GM13977 (cell line): ENCODE results near the gene TCN2.
A peak's percentile ranks its signal among the peaks of the same experiment; 100 is the strongest.

Experiments
- DNase-seq: peaks from one replicate; pipeline ENCODE4 v3.0.0; 2012; ENCODE audit warnings: low spot score
- in situ Hi-C: fragments of 300-500 bp; cut with MboI; formaldehyde crosslinking; loops from one replicate; pipeline ENCODE4 v1.12.0; 2022; ENCODE audit warnings: low sequenced_read_pairs, low pct_unique_long_range_greater_than_20kb, mixed read lengths, inconsistent platforms; ENCODE audit not compliant: unreplicated experiment
- TF ChIP-seq, protein P1 (sequence below): IDR thresholded peaks from 2 replicates; pipeline ENCODE4 v1.5.1; 2012; ENCODE audit warnings: mild to moderate bottlenecking, control low read depth; ENCODE audit not compliant: insufficient read depth; ENCODE audit errors: extremely low read depth, missing control alignments

The TCN2 gene

DNA sequence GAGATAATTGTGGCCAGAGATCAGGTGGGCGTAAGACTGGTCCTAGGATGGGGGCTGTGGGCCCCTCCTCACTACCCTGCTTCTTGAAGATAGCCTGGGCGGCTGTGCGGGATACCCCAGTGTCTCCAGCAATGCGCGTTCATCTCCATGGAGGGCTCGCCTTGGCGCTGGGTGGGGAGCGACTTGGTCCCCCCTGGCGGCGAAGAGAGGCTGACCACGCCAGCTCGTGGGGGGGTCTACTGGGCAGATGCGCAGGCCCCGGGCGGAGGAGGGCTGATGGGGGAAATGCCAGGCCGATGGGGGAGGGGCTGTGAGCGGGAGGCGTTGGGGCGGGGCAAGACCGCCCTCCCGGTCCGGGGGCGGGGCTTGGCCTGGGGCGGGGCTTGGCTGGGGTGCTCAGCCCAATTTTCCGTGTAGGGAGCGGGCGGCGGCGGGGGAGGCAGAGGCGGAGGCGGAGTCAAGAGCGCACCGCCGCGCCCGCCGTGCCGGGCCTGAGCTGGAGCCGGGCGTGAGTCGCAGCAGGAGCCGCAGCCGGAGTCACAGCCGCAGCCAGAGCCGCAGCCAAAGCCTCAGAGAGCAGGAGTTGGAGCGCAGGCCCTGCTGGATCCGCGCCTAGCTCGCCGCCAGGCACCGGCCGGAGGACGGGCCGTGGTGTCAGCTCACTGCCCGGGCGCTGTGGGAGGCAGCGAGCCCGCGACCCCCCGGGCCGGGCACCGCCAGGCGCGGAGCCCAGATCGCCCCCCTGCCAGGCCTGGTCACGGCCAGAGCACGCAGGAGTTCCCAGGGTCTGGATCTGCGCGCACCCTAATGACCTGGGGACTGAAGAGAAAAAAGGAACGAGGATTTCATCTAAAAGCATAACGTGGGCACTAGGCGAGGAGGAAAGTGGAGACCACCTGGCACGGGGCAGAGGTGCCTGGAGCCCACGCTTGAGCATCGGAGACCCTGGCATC lies 28.6 kb downstream of the TCN2 start, which contains the start of gene SLC35E4:
TSS of gene SLC35E4 (plus strand) at position 509 of the 953 bp plus-strand sequence. CDS start 670 bp downstream, outside the sequence.
- TF ChIP-seq, protein P1, sequence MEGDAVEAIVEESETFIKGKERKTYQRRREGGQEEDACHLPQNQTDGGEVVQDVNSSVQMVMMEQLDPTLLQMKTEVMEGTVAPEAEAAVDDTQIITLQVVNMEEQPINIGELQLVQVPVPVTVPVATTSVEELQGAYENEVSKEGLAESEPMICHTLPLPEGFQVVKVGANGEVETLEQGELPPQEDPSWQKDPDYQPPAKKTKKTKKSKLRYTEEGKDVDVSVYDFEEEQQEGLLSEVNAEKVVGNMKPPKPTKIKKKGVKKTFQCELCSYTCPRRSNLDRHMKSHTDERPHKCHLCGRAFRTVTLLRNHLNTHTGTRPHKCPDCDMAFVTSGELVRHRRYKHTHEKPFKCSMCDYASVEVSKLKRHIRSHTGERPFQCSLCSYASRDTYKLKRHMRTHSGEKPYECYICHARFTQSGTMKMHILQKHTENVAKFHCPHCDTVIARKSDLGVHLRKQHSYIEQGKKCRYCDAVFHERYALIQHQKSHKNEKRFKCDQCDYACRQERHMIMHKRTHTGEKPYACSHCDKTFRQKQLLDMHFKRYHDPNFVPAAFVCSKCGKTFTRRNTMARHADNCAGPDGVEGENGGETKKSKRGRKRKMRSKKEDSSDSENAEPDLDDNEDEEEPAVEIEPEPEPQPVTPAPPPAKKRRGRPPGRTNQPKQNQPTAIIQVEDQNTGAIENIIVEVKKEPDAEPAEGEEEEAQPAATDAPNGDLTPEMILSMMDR = peak; percentile 20
- in situ Hi-C loops = loop anchor here (5.0 to 25.0 kb wide), 2 partner anchors 122 to 252 kb away; no protein-coding TSS in a partner anchor
- peak; percentile 98 for DNase-seq

DNA sequence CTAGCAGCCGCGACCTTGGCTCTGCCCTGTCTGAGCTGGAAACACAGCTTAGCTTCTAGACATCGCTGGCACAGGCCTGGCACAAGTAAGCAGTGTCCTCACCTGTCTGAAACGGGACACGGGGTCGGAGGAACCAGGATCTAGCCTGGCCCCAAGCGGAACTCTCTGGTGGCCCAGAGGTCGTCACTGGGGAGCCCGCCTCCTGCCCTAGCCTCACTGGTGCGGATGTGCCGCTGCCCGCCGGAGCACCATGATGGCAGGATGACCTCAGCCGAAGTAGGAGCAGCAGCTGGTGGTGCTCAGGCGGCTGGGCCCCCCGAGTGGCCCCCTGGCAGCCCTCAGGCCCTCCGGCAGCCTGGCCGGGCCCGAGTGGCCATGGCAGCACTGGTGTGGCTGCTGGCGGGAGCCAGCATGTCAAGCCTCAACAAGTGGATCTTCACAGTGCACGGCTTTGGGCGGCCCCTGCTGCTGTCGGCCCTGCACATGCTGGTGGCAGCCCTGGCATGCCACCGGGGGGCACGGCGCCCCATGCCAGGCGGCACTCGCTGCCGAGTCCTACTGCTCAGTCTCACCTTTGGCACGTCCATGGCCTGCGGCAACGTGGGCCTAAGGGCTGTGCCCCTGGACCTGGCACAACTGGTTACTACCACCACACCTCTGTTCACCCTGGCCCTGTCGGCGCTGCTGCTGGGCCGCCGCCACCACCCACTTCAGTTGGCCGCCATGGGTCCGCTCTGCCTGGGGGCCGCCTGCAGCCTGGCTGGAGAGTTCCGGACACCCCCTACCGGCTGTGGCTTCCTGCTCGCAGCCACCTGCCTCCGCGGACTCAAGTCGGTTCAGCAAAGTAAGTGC lies 29.5 kb downstream of the TCN2 start:
- no peak for DNase-seq
- in situ Hi-C loops = loop anchor here (5.0 to 25.0 kb wide), 2 partner anchors 121 to 251 kb away; no protein-coding TSS in a partner anchor

DNA sequence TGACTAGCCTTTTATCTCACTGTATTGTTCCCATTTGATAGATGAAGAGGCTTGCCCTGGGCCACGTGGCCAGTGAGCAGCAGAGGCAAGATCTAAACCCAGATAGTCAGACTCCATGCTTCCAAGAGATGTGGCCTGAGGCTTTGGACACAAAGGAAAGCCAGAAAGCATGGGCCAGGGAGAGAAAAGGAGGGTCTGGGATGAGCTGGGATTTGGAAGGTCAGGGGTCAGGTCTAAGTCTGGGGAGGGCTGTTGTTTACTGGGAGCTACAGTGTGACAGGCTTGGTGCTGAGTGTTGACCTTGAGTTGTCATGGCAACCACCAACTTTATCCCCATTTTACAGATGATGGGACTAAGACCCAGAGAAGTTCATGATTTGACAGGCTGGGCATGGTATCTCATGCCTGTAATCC lies 30.7 kb downstream of the TCN2 start:
- TF ChIP-seq, protein P1 = no peak
- DNase-seq = no peak
- in situ Hi-C loops = loop anchor here (5.0 to 25.0 kb wide), 2 partner anchors 120 to 250 kb away; no protein-coding TSS in a partner anchor

More for the DNA sequence above, 29.5 kb downstream of the TCN2 start:
- TF ChIP-seq, protein P1 = no peak

DNA sequence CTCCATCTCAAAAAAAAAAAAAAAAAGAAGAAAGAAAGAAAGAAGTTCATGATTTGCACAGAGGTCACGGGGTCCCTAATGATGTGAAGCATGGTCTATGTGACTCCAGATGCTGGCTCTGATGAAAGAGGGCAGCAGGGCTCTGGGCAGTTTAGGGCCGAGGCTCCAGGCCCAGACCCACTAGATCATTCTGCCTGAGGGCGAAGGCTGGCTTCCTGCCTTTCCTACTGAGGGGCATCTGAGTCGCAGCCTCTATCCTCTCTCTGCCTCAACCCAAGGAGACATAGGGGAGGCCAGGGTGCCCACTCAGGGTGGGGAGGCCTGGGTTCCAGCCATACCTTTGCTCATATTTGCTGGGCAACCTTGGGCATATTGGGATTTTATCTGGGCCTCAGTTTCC lies 33.4 kb downstream of the TCN2 start:
- no peak for DNase-seq
- in situ Hi-C loops = loop anchor here (25.0 kb wide), 1 partner anchor 247 kb away; no protein-coding TSS in a partner anchor
- TF ChIP-seq, protein P1 = no peak

DNA sequence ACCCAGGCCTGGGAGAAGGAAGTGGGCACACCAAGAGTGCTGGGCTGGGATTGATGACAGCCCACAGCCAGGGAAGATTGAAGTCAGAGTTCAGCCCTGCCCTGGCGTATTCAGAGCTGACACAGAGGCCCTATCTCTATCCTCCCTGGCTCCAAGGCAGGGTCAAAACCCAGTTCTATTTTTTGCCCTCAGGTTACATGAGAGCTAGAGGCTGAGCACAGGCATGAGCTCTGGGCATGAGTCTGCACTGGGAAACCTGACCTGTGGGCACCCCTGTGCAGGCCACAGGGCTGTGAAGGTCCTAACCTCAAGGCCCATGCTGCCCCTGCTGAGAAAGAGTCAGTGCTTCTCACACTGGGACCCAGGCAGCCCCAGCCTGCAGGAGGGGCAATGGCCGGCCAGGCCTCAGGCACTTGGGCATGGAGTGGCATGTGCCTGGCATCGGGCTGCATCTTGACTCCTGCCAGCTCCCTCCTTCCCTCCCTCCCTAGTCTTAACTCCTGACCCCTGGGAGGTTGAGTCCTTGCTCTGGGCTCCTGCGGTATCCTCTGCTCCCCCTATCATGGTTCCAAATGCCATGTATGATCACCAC lies 34.0 kb downstream of the TCN2 start:
- TF ChIP-seq, protein P1 = no peak
- in situ Hi-C loops = loop anchor here (25.0 kb wide), 1 partner anchor 246 kb away; no protein-coding TSS in a partner anchor
- no peak for DNase-seq
